HepG2 (cell line): ENCODE data around the gene WNK4. TPM values are rescaled to one million over a fixed set of nuclear protein-coding genes. Genes with fewer than 3 reads are reported as not detected.

ENCODE experiments used
- CEBPB ChIP-seq: IDR thresholded peaks from 2 replicates; pipeline ENCODE4 v1.6.1; 2011; ENCODE audit warnings: low read depth, low read length, improper control_type of control experiment, borderline replicate concordance
- CHCHD3 ChIP-seq: sonication (generic); formaldehyde crosslinking; IDR thresholded peaks from 2 replicates; pipeline ENCODE4 v1.8.0; 2022; ENCODE audit warnings: mild to moderate bottlenecking, missing genetic modification reagents, moderate library complexity
- EEA1 ChIP-seq: sonication (generic); formaldehyde crosslinking; IDR thresholded peaks from 2 replicates; pipeline ENCODE4 v1.5.1; 2020; ENCODE audit warnings: mild to moderate bottlenecking, missing genetic modification reagents, borderline replicate concordance
- EED ChIP-seq: sonication (generic); formaldehyde crosslinking; IDR thresholded peaks from 2 replicates; pipeline ENCODE4 v1.5.0; 2020; ENCODE audit warnings: mild to moderate bottlenecking, missing genetic modification reagents
- HOXD1 ChIP-seq: sonication (generic); formaldehyde crosslinking; IDR thresholded peaks from 2 replicates; pipeline ENCODE4 v1.5.0; 2020; ENCODE audit warnings: missing genetic modification reagents
- KAT7 ChIP-seq: IDR thresholded peaks from 2 replicates; pipeline ENCODE4 v1.6.1; 2018; ENCODE audit warnings: borderline replicate concordance, missing compliant biosample characterization
- KLF9 ChIP-seq: IDR thresholded peaks from 2 replicates; pipeline ENCODE4 v1.6.1; 2016; ENCODE audit warnings: low read depth
- MAZ ChIP-seq, 2 experiments: sonication (generic) in 1 of 2; formaldehyde crosslinking in 1 of 2; IDR thresholded peaks; 2 replicates each; pipeline versions ENCODE4 v1.5.0 to v1.6.1; 2012 to 2020; ENCODE audit warnings: low read depth in 2 of 2, mild to moderate bottlenecking in 2 of 2, borderline replicate concordance in 1 of 2, improper control_type of control experiment in 1 of 2, low read length in 1 of 2, missing genetic modification reagents in 1 of 2, moderate library complexity in 1 of 2
- SP2 ChIP-seq: sonication (generic); formaldehyde crosslinking; IDR thresholded peaks from 2 replicates; pipeline ENCODE4 v1.5.1; 2020; ENCODE audit warnings: mild to moderate bottlenecking, missing genetic modification reagents
- ZFP37 ChIP-seq: sonication (generic); formaldehyde crosslinking; IDR thresholded peaks from 2 replicates; pipeline ENCODE4 v1.4.0; 2020; ENCODE audit warnings: missing genetic modification reagents, borderline replicate concordance
- ZNF136 ChIP-seq: sonication (generic); formaldehyde crosslinking; IDR thresholded peaks from 2 replicates; pipeline ENCODE4 v1.8.1; 2022; ENCODE audit warnings: low read depth, mild to moderate bottlenecking, moderate library complexity, missing genetic modification reagents
- ZNF34 ChIP-seq: sonication (generic); formaldehyde crosslinking; IDR thresholded peaks from 2 replicates; pipeline ENCODE4 v1.4.0; 2020; ENCODE audit warnings: mild to moderate bottlenecking, missing genetic modification reagents, borderline replicate concordance
- ZNF383 ChIP-seq: sonication (generic); formaldehyde crosslinking; IDR thresholded peaks from 2 replicates; pipeline ENCODE4 v1.4.0; 2020; ENCODE audit warnings: missing genetic modification reagents, mild to moderate bottlenecking, borderline replicate concordance
- ZNF501 ChIP-seq: sonication (generic); formaldehyde crosslinking; IDR thresholded peaks from 2 replicates; pipeline ENCODE4 v1.5.1; 2020; ENCODE audit warnings: mild to moderate bottlenecking, moderate library complexity, missing genetic modification reagents
- ZNF746 ChIP-seq: sonication (generic); formaldehyde crosslinking; IDR thresholded peaks from 2 replicates; pipeline ENCODE4 v1.8.0; 2022; ENCODE audit warnings: mild to moderate bottlenecking, missing genetic modification reagents
- ZSCAN30 ChIP-seq: sonication (generic); formaldehyde crosslinking; IDR thresholded peaks from 2 replicates; pipeline ENCODE4 v1.5.0; 2020; ENCODE audit warnings: mild to moderate bottlenecking, missing genetic modification reagents
- polyA plus RNA-seq, 8 experiments: library from polyadenylated mRNA; depleted of rRNA in 3 of 8; stranded (reverse) in 7 of 8; unstranded in 1 of 8; fragments of >200 nt; fragmentation: Illumina TruSeq in 4 of 8; extraction: Trizol in 4 of 8; gene quantifications; 2 replicates each; pipeline versions ENCODE4 v1.2.1 to v1.2.3, GENCODE V29; 2011 to 2016; ENCODE audit warnings: low read depth in 4 of 8, missing spikeins in 1 of 8, mixed read lengths in 1 of 8; ENCODE audit not compliant: insufficient read depth in 1 of 8
- total RNA-seq, 5 experiments: library from RNA; depleted of rRNA; stranded (reverse); fragments of >200 nt; fragmentation: Illumina TruSeq; extraction: Trizol; gene quantifications; 2 replicates each; pipeline ENCODE4 v1.2.3, GENCODE V29; 2016; ENCODE audit warnings: low read depth in 1 of 5
- TF ChIP-seq, protein P1 (sequence below): sonication (generic); formaldehyde crosslinking; IDR thresholded peaks from 2 replicates; pipeline ENCODE4 v1.5.1; 2020; ENCODE audit warnings: missing genetic modification reagents, mild to moderate bottlenecking, borderline replicate concordance
- TF ChIP-seq, protein P2 (sequence below): sonication (generic); formaldehyde crosslinking; IDR thresholded peaks from 2 replicates; pipeline ENCODE4 v1.5.1; 2020; ENCODE audit warnings: missing genetic modification reagents, mild to moderate bottlenecking, borderline replicate concordance
- TF ChIP-seq, protein P3 (sequence below): IDR thresholded peaks from 2 replicates; pipeline ENCODE4 v1.6.1; 2012; ENCODE audit warnings: inconsistent platforms
- TF ChIP-seq, protein P4 (sequence below): fragments of 450-650 bp; IDR thresholded peaks from 2 replicates; pipeline ENCODE4 v1.6.1; 2016
- TF ChIP-seq, protein P5 (sequence below): IDR thresholded peaks from 2 replicates; pipeline ENCODE4 v1.6.1; 2016; ENCODE audit warnings: low read depth, borderline replicate concordance

WNK4 gene
- total and polyA plus RNA-seq, 2 of the 13 experiments (the other 11 are each of a cell fraction or from before 2014, with no cell fraction given), result 2.7 to 13.7 TPM

DNA sequence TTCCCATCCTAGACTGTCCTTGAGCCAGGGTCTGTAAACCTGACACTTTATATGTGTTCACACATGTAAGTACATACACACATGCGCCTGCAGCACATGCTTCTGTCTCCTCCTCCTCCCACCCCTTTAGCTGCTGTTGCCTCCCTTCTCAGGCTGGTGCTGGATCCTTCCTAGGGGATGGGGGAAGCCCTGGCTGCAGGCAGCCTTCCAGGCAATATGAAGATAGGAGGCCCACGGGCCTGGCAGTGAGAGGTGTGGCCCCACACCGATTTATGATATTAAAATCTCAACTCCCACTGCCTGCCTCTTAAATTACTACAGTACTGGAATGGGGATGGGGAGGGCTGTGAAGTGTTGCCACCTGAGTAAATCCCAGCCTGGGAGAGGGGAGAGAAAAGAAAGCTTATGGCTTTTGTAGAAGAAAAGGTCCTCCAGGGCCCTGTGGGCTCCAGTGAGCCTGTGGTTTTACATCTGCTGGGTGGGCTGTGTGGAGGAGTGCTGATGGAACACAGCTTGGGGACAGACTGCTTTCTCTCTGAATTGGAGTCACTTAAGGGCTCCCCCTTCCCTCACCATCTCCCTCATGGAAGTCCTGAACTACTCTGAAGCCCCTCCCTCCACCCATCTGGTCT is 990 bp upstream of the WNK4 start (continued):
- TF ChIP-seq, protein P1, sequence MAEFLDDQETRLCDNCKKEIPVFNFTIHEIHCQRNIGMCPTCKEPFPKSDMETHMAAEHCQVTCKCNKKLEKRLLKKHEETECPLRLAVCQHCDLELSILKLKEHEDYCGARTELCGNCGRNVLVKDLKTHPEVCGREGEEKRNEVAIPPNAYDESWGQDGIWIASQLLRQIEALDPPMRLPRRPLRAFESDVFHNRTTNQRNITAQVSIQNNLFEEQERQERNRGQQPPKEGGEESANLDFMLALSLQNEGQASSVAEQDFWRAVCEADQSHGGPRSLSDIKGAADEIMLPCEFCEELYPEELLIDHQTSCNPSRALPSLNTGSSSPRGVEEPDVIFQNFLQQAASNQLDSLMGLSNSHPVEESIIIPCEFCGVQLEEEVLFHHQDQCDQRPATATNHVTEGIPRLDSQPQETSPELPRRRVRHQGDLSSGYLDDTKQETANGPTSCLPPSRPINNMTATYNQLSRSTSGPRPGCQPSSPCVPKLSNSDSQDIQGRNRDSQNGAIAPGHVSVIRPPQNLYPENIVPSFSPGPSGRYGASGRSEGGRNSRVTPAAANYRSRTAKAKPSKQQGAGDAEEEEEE (CRISPR knock-in tag), result no peak
- TF ChIP-seq ZNF501 (CRISPR knock-in tag), result peak; percentile 50
- TF ChIP-seq, protein P2, sequence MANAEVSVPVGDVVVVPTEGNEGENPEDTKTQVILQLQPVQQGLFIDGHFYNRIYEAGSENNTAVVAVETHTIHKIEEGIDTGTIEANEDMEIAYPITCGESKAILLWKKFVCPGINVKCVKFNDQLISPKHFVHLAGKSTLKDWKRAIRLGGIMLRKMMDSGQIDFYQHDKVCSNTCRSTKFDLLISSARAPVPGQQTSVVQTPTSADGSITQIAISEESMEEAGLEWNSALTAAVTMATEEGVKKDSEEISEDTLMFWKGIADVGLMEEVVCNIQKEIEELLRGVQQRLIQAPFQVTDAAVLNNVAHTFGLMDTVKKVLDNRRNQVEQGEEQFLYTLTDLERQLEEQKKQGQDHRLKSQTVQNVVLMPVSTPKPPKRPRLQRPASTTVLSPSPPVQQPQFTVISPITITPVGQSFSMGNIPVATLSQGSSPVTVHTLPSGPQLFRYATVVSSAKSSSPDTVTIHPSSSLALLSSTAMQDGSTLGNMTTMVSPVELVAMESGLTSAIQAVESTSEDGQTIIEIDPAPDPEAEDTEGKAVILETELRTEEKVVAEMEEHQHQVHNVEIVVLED, result 0 out of 2 replicates have a peak, but pooled peaks have one; percentile 63
- TF ChIP-seq ZSCAN30 (CRISPR knock-in tag), result 0 out of 2 replicates have a peak, but pooled peaks have one; percentile 69
- TF ChIP-seq ZNF136 (CRISPR knock-in tag), result peak; percentile 14; the same call in 1 of the 2 replicates
- TF ChIP-seq, protein P3, sequence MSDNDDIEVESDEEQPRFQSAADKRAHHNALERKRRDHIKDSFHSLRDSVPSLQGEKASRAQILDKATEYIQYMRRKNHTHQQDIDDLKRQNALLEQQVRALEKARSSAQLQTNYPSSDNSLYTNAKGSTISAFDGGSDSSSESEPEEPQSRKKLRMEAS, result peak; percentile 13; the same call in 1 of the 2 replicates
- TF ChIP-seq, protein P4, sequence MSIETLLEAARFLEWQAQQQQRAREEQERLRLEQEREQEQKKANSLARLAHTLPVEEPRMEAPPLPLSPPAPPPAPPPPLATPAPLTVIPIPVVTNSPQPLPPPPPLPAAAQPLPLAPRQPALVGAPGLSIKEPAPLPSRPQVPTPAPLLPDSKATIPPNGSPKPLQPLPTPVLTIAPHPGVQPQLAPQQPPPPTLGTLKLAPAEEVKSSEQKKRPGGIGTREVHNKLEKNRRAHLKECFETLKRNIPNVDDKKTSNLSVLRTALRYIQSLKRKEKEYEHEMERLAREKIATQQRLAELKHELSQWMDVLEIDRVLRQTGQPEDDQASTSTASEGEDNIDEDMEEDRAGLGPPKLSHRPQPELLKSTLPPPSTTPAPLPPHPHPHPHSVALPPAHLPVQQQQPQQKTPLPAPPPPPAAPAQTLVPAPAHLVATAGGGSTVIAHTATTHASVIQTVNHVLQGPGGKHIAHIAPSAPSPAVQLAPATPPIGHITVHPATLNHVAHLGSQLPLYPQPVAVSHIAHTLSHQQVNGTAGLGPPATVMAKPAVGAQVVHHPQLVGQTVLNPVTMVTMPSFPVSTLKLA, result 0 out of 2 replicates have a peak, but pooled peaks have one; percentile 5
- 0 out of 2 replicates have a peak, but pooled peaks have one; percentile 59 for TF ChIP-seq CHCHD3 (CRISPR knock-in tag)
- TF ChIP-seq ZNF746 (CRISPR knock-in tag), result no peak
- 0 out of 2 replicates have a peak, but pooled peaks have one; percentile 19 for TF ChIP-seq ZFP37 (CRISPR knock-in tag)
- 0 out of 2 replicates have a peak, but pooled peaks have one; percentile 5 for TF ChIP-seq KAT7 (CRISPR knock-in tag)
- 0 out of 2 replicates have a peak, but pooled peaks have one; percentile 27 for TF ChIP-seq ZNF34 (CRISPR knock-in tag)
- TF ChIP-seq KLF9, result no peak
- 0 out of 2 replicates have a peak, but pooled peaks have one; percentile 18 for TF ChIP-seq ZNF383 (CRISPR knock-in tag)
- peak; percentile 23; the same call in 1 of the 2 replicates for TF ChIP-seq HOXD1 (CRISPR knock-in tag)
- TF ChIP-seq, protein P5, sequence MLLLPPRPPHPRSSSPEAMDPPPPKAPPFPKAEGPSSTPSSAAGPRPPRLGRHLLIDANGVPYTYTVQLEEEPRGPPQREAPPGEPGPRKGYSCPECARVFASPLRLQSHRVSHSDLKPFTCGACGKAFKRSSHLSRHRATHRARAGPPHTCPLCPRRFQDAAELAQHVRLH, result no peak
- 0 out of 2 replicates have a peak, but pooled peaks have one; percentile 92 for TF ChIP-seq MAZ (IDR thresholded peaks at IDR 0.05; ENCODE audit: borderline replicate concordance, low read depth, low read length)
- no peak for TF ChIP-seq MAZ (CRISPR knock-in tag; IDR thresholded peaks at IDR 0.05; ENCODE audit: low read depth)
- 0 out of 2 replicates have a peak, but pooled peaks have one; percentile 12 for TF ChIP-seq EEA1 (CRISPR knock-in tag)
- TF ChIP-seq EED, result 0 out of 2 replicates have a peak, but pooled peaks have one; percentile 66
- TF ChIP-seq CEBPB, result no peak
- TF ChIP-seq SP2 (CRISPR knock-in tag), result 0 out of 2 replicates have a peak, but pooled peaks have one; percentile 37
